Measurements from ENCODE around the gene SDK1.

SDK1 gene

GRCh38 chr7:3551536-3551935 lies 250.5 kb downstream of the SDK1 start:
- no peak for TF ChIP-seq CTCF (IDR thresholded peaks at IDR 0.05)
- Histone ChIP-seq H3K27ac (no peak overlapping the region), H3K4me3 (no peak overlapping the region)
- DNase-seq (ENCODE audit: low spot score), result no peak

DNA sequence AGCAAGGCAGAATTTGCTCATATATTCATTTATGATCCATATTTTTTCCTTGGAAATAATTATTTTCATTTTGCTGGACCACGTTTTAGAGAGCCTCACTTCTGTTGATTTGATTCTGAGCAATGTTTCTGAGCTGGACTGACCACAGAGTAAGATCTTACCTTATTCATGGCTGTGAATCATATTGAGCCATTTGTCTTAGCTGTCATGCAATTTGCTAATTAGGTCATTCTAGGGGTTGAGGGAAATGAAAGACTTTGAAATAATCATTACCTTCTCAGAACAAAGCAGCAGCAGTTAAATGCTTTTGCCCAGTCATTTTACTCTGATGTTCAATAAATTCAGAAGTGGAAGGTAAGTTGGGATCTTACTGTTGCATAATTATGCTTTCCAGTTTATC lies 251.4 kb downstream of the SDK1 start:
- no peak for DNase-seq (ENCODE audit: low spot score)
- no peak for TF ChIP-seq CTCF (IDR thresholded peaks at IDR 0.05)
- no peak overlapping the region for H3K27ac ChIP-seq
- no peak overlapping the region for H3K4me3 ChIP-seq

DNA sequence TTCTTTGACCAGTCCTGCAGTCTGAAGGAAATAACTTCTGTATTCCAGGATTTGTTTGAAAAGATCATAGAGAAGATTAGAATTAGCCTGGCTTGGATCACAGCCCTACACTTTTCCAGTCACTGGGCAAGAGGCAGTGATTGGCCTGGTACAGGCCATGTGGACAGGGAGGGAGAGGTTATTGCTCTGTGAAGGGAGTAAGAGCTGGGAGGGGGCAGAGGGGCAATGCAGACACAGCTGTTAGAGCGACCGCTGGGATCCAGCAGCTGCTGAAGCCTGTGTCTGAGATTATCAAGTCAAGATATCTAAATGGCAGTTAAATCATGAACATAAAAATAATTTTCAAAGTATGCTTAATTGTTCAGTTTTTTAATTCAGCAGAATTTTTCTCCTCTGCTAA lies 257.3 kb downstream of the SDK1 start:
- no peak overlapping the region for H3K4me3 ChIP-seq
- no peak for TF ChIP-seq CTCF (IDR thresholded peaks at IDR 0.05)
- DNase-seq (ENCODE audit: low spot score), result no peak
- no peak overlapping the region for H3K27ac ChIP-seq

DNA sequence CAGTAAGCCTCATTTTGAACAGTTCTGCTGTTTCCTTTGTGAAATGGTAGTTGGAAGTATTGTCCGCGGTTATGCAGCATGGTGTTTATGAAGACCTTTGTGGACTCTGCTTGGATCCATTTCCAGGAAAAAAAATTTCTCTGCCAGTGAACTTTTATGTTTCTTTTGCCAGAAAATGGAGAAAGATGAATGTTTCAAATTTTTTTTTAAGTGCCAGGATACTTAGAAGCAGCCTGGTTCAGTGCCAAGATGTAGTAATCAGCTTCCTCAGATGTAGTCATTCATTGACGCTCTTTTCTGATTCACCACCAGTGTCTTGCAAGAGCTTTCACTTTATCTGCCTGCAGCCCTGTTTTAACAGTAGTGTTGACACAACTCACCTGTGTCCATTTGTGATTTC lies 258.2 kb downstream of the SDK1 start:
- no peak for DNase-seq (ENCODE audit: low spot score)
- no peak for TF ChIP-seq CTCF (IDR thresholded peaks at IDR 0.05)
- Histone ChIP-seq H3K27ac (no peak overlapping the region), H3K4me3 (peak overlapping the region; percentile 11)

DNA sequence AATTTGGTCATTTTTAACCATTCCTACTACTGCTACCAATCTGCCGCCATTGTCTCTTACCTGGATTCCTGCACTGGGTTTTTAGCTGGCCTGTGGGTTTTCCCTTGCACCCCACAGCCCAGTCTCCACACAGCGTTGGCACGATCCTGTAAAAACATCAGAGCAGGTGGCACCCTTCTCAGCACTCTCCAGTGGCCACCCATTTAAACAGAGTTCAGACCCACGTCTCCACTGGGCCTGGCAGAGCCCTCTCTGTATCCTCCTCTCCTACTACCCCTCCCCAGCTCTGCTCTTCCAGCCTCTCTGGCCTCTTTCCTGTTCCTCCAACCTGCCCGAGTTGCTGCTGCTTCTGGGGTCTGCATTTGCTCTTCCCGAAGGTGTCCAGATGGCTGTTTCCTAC lies 259.4 kb downstream of the SDK1 start:
- TF ChIP-seq CTCF (IDR thresholded peaks at IDR 0.05), result no peak
- DNase-seq (ENCODE audit: low spot score), result no peak
- no peak overlapping the region for H3K4me3 ChIP-seq
- no peak overlapping the region for H3K27ac ChIP-seq

DNA sequence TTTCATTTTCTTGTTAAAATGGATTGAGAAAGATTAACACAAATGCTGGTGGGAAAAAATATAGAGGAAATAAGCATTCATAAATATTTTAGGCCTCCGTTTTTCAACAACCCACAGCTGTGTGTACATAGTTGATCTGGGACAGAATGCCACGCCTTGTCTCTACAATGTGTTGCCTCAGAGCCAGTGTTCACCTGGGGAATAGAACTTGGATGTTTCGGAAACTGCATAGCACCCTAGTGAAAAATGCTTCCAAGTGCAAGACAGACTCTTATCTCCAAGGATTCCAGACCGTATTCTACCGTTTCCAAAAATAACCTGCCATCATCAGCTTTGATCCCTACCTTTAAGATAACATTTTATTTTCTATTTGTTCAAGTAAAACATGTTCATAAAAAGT lies 260.9 kb downstream of the SDK1 start:
- TF ChIP-seq CTCF (IDR thresholded peaks at IDR 0.05), result no peak
- Histone ChIP-seq H3K27ac (no peak overlapping the region), H3K4me3 (no peak overlapping the region)
- DNase-seq (ENCODE audit: low spot score), result no peak

- H3K27ac ChIP-seq, result no peak overlapping the region
- no peak for DNase-seq (ENCODE audit: low spot score)
- TF ChIP-seq CTCF (IDR thresholded peaks at IDR 0.05), result no peak
- no peak overlapping the region for H3K4me3 ChIP-seq
These were observed 263.2 kb downstream of the SDK1 start for GRCh38 chr7:3564231-3564630.
